Activated CD4-positive, alpha-beta T cell treated with anti-CD3 and anti-CD28 coated beads for 4 hours (primary cell): ENCODE measurements around the gene MCTP1.

Experiments used
- DNase-seq, 2 donors: peaks; one replicate each; pipeline ENCODE4 v3.0.0-alpha.2; 2020

MCTP1 gene

GRCh38 chr5:95284572-95285408, at the start of gene MCTP1:
TSS of gene MCTP1 (minus strand) at chr5:95285094.
- DNase-seq: no peak

DNA sequence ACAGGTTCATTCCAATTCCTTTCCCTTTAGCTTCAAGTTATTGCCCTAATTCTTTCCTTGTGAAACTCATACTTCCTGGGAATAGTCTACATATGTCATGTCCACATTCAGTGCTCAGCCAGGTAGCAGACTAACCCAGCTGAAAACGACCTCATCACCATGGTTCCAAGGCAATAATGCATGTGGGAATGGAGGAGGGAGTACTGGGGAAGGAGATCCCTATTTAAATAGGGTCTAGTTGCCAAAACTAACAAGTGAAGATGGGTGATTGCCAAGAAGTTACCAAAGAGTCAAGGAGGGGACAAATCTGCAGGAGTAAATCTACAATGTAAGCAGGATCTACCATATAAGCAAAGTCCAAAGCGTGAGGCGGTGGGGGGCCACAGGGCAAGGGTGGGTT, 47.3 kb upstream of the MCTP1 start:
- no peak for DNase-seq

DNA sequence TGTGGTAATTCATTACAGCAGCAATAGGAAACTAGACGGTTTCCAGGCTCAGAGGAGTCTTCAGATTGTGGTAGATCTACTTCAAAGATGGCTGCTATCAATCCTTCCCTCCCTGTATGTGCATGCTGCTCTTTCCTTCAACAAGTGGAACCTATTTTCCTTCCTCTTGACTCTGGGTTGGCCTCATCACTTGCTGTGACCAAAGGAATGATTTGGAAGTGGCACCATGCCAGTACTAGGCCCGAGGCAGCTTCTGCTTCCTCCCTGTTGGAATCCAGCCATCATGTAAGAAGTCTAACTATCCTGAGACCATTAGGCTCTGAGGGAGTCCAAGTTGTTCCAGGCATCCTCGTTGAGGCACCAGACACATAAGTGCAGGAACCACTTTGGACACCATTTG, 46.5 kb upstream of the MCTP1 start:
- DNase-seq: no peak

- no peak for DNase-seq
Measured at GRCh38 chr5:95327211-95327610, 42.3 kb upstream of the MCTP1 start.

- DNase-seq: no peak
Measured at GRCh38 chr5:95317687-95318086, 32.8 kb upstream of the MCTP1 start.

GRCh38 chr5:95317085-95317484, 32.2 kb upstream of the MCTP1 start:
- DNase-seq: no peak

GRCh38 chr5:95304711-95305110, 19.8 kb upstream of the MCTP1 start:
- DNase-seq: no peak

DNA sequence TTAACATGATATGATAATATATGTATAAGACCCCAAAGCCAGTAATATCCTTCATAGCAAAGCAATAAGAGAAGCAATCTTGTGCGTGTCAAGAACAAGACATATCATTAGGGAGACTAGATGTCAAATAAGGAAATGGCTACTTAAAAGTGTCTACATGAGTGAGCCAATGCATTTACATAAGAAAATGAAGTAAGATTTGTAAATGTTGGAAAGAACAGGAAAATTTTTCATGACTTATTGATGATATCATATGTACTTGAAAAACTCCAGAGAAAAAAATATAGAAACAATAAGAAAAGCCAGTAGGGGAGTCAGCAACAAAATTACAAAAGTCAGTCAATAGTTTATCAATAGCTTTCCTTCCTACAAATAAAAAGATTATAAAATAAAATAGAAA, 13.8 kb upstream of the MCTP1 start:
- DNase-seq: no peak

GRCh38 chr5:95296291-95296690, 11.4 kb upstream of the MCTP1 start:
- DNase-seq: no peak

DNA sequence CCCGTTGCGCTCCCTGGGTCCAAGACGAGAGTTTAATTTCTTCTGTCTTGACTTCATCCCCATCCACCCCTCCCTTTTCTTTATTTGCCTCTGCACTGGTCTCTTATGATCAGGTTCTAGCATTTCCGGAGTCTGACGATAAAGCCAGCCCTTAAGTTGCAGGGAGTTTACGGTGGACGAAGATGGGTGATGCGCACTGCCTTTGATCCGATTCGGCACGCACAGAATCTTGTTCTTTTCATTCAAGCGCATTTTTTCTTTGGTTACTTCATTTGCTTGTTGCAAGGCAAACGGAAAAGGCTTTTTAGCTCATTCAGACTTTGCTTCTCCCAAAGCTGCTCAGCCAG, 488 bp upstream of the MCTP1 start:
- DNase-seq: no peak

GRCh38 chr5:95283761-95284571, 928 bp downstream of the MCTP1 start:
- DNase-seq: no peak

GRCh38 chr5:95283022-95283615, 1.8 kb downstream of the MCTP1 start:
- DNase-seq: no peak

GRCh38 chr5:95281226-95281625, 3.7 kb downstream of the MCTP1 start:
- DNase-seq: no peak

DNA sequence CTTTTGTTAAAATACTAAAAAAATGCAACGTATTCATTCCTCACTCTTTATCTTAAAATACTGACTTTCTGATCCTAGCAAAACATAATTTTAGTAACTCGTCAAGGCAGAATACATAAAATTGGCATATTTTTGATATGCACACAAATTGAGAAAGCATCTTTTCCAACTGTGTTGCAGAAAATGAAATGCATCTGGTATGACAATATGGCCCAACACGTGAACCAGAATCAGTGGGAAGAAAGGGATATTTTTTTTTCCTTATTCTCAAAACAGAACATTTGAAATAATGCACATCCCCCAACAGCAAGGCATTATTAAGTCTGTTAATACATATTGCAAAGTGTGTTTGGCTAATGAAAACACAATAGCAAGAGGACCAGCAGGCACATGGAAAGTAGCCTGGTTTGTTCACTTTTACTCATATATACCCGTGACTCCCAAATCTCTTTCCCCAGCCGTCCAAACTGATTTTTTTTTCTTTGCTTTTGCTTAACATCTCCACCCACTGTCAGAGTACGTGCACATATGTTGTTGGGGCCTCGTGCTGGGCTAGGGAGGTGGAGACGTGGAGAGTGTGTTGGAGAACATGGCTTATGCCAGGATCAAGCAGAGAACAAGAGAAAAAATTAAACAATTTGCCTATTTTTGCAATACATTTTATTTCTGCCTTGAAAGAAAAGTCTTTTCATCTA, 4.3 kb downstream of the MCTP1 start:
- no peak for DNase-seq

DNA sequence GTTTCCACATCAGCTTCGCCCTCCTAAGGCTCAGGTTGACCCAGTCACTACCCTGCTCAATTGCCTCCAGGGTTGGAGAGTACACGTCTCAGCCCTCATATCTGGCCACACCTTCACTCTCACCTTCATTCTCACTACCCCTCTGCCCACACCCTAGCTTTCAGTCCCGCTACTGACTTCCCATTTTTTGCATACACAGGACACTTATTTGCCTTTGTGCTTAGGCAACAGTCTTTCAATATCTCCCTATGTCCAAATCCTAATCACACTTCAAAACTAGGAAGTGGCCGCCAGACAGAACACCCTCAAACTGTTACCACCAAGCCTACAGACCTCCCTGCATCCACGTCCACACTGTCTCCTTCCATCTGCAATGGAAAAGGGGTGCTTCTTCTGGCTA, 10.9 kb downstream of the MCTP1 start:
- DNase-seq: no peak

GRCh38 chr5:95272316-95272929, 12.5 kb downstream of the MCTP1 start:
- no peak for DNase-seq

- no peak for DNase-seq
Measured at GRCh38 chr5:95262933-95263660, 21.8 kb downstream of the MCTP1 start.

DNA sequence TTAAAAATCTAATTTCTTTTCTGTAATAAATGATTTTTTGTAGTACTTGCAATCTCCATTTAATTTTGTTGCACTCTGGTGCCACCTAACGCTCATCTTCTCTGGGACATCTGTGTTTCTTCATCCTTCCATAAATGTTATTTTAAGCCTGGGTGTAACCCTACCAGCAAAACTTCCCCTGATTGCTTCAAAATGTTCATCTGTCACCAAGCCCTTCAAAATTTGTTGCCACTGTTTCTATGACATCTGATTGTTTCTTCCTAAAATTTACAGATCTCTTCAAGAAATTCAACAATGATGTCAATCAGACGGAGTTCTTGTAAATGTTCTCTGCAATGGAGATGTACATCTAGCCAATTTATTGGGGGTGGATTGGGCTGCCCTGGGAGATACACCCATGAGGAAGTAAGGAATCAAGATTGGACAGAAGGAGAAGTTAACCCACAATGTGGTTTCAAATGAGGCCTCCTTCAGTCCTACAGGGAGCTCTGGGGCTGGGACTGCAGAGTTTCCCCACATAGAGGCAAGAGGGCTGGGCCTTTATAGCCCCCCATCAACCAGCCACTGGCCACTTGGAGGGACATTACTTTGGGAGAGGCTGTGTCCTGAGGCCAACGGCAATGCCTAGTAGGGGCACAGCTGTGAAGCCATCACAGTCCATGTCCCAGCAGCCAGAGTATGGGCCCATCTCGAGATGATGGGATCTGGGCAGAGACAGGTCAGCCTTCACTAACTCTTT, 23.3 kb downstream of the MCTP1 start:
- DNase-seq: no peak

DNA sequence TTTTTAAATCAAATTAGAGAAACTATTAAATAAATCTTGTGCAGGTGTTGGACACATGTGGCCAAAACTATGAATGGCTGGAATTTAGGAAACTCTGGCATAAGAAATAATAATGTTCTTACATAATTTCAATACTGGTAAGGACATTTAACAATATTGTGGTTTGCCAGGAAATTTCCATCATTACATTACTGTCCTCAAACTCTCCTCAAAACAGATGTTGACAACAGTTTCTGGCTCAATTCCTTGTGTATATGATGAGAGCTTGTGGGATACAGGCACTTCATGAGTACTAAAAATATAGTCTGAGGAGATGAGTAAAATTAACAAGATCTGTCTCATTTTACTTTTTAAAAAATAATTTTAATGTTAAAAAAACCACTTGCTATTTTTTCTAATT, 27.9 kb downstream of the MCTP1 start:
- DNase-seq: no peak

- no peak for DNase-seq
Measured at GRCh38 chr5:95256446-95256845, 28.4 kb downstream of the MCTP1 start.

DNA sequence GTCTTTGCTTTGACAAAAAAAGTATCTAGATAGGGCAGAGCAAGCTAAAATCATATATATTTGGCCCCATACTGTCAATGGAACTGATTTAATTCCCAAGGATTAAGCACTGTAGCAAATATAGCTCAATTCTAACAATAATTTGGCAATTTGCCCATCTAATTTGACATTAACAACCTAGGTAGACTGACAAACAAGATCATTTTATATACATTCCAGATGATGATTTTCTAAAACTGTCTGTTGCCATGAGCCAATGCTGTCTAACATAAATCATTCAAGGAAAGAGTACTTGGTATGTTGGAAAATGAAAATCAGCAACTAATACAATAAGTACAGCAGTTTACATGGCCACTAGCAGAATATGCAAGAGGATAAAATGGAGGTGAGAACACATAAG, 32.1 kb downstream of the MCTP1 start:
- no peak for DNase-seq
